ENCODE measurements around the gene AHCYL1. TPM values are rescaled to one million over a fixed set of nuclear protein-coding genes. Genes with fewer than 3 reads are reported as not detected.

AHCYL1 gene
- total RNA-seq, 1 donor from 2014 or later: 90.1 TPM

- Mint-ChIP-seq H3K36me3 (ENCODE audit: low read depth) (no peaks in the 10 kb centered on the region), H3K27me3 (ENCODE audit: low read depth) (peaks cover 93% of the 10 kb centered on the region), H3K4me1 (peaks cover 5% of the 10 kb centered on the region), H3K27ac (ENCODE audit: unreplicated experiment) (no peak within 1 kb of the TSS), H3K9me3 (no peaks in the 10 kb centered on the region), H3K4me3 (peak within 1 kb of the TSS; percentile 39)
- DNase-seq (ENCODE audit: low read depth, low spot score): no peak
- no peak for TF ChIP-seq CTCF (conservative IDR thresholded peaks at IDR 0.05)
Measured at GRCh38 chr1:110070671-110071242, 86.2 kb downstream of the AHCYL1 start, which contains the start of gene ALX3. TSS of gene ALX3 (minus strand) at chr1:110070672. CDS start at chr1:110070612, 60 bp downstream.

Other genes starting within 250 kb of the AHCYL1 start
- 56.5 and 62.0 TPM in 2 replicates for gene GSTM3, start 243.7 kb upstream of the AHCYL1 start, total RNA-seq
- not detected in 2 replicates for gene EPS8L3, start 220.8 kb upstream of the AHCYL1 start, total RNA-seq
- 16.0 and 17.9 TPM in 2 replicates for gene CSF1, start 73.9 kb upstream of the AHCYL1 start, total RNA-seq
- gene STRIP1, start 49.9 kb downstream of the AHCYL1 start, total RNA-seq: 69.1 and 71.0 TPM in 2 replicates
- 0.21 TPM in 1 of 2 replicates, not detected in the other for gene ALX3, start 85.9 kb downstream of the AHCYL1 start, total RNA-seq
- not detected in 2 replicates for gene UBL4B, start 127.7 kb downstream of the AHCYL1 start, total RNA-seq
- 0.14 TPM in 1 of 2 replicates, not detected in the other for gene SLC6A17, start 165.7 kb downstream of the AHCYL1 start, total RNA-seq
- gene KCNC4, start 225.5 kb downstream of the AHCYL1 start, total RNA-seq: 4.5 and 5.9 TPM in 2 replicates

Data from neural crest cell (in vitro differentiated cells).